Mesothelial cell of epicardium (in vitro differentiated cells): Measurements from ENCODE around the gene PTPN2. TPM values are rescaled to one million over a fixed set of nuclear protein-coding genes. Genes with fewer than 3 reads are reported as not detected.

ENCODE experiments used
- DNase-seq, 2 experiments: peaks; one replicate each; pipeline ENCODE4 v3.0.0; 2021; ENCODE audit warnings: low spot score in 2 of 2; ENCODE audit not compliant: unreplicated experiment in 2 of 2
- H3K27ac Mint-ChIP-seq: 2 replicates; pipeline ENCODE4 v1.8.0; 2021; ENCODE audit warnings: mixed read lengths
- H3K27me3 Mint-ChIP-seq: 2 replicates; pipeline ENCODE4 v1.8.0; 2021; ENCODE audit warnings: low read depth, mixed read lengths
- H3K36me3 Mint-ChIP-seq: 2 replicates; pipeline ENCODE4 v1.8.0; 2021; ENCODE audit warnings: mixed read lengths
- H3K4me1 Mint-ChIP-seq: 2 replicates; pipeline ENCODE4 v1.8.0; 2021; ENCODE audit warnings: mixed read lengths
- H3K4me3 Mint-ChIP-seq: 2 replicates; pipeline ENCODE4 v1.8.0; 2021; ENCODE audit warnings: mild to moderate bottlenecking, moderate library complexity, mixed read lengths
- H3K9me3 Mint-ChIP-seq: 2 replicates; pipeline ENCODE4 v1.8.0; 2021; ENCODE audit warnings: mixed read lengths
- CTCF ChIP-seq: fragments of 200-600 bp; sonication (generic); IDR thresholded peaks from one replicate; pipeline ENCODE4 v1.5.0; 2021; ENCODE audit warnings: antibody characterized with exemption; ENCODE audit not compliant: unreplicated experiment
- total RNA-seq: library from RNA; stranded (reverse); gene quantifications from 3 replicates; pipeline ENCODE4 v1.2.1, GENCODE V29; 2021

PTPN2 gene
- total RNA-seq, 1 donor from 2014 or later = 37.0 TPM

- DNase-seq = no peak
- Mint-ChIP-seq H3K36me3 (peaks cover 13% of the 10 kb centered on the region), H3K27me3 (no peaks in the 10 kb centered on the region), H3K4me3 (no peak overlapping the region), H3K4me1 (peaks cover 8% of the 10 kb centered on the region), H3K9me3 (no peaks in the 10 kb centered on the region), H3K27ac (no peak overlapping the region)
- no peak for TF ChIP-seq CTCF
Observed at GRCh38 chr18:12860530-12860929, 23.5 kb downstream of the PTPN2 start.

GRCh38 chr18:12858991-12859390, 25.0 kb downstream of the PTPN2 start:
- H3K4me3 Mint-ChIP-seq = no peak overlapping the region
- peaks cover 23% of the 10 kb centered on the region for H3K36me3 Mint-ChIP-seq
- no peak overlapping the region for H3K27ac Mint-ChIP-seq
- no peak for DNase-seq
- no peaks in the 10 kb centered on the region for H3K27me3 Mint-ChIP-seq
- peaks cover 8% of the 10 kb centered on the region for H3K4me1 Mint-ChIP-seq
- no peaks in the 10 kb centered on the region for H3K9me3 Mint-ChIP-seq
- no peak for TF ChIP-seq CTCF

- Mint-ChIP-seq H3K4me1 (peaks cover 8% of the 10 kb centered on the region), H3K36me3 (peaks cover 28% of the 10 kb centered on the region), H3K27ac (no peak overlapping the region), H3K4me3 (no peak overlapping the region), H3K9me3 (no peaks in the 10 kb centered on the region), H3K27me3 (no peaks in the 10 kb centered on the region)
- no peak for TF ChIP-seq CTCF
- DNase-seq = no peak
Observed at GRCh38 chr18:12857991-12858544, 26.0 kb downstream of the PTPN2 start.

GRCh38 chr18:12857215-12857905, 26.7 kb downstream of the PTPN2 start:
- no peak overlapping the region for H3K27ac Mint-ChIP-seq
- H3K27me3 Mint-ChIP-seq = no peaks in the 10 kb centered on the region
- peaks cover 30% of the 10 kb centered on the region for H3K36me3 Mint-ChIP-seq
- no peaks in the 10 kb centered on the region for H3K9me3 Mint-ChIP-seq
- H3K4me1 Mint-ChIP-seq = peaks cover under 1% of the 10 kb centered on the region
- no peak for DNase-seq
- H3K4me3 Mint-ChIP-seq = no peak overlapping the region
- TF ChIP-seq CTCF = no peak

- H3K36me3 Mint-ChIP-seq = peaks cover 30% of the 10 kb centered on the region
- H3K27me3 Mint-ChIP-seq = no peaks in the 10 kb centered on the region
- no peak for TF ChIP-seq CTCF
- H3K4me3 Mint-ChIP-seq = no peak overlapping the region
- no peak for DNase-seq
- H3K27ac Mint-ChIP-seq = no peak overlapping the region
- H3K4me1 Mint-ChIP-seq = peaks cover 4% of the 10 kb centered on the region
- H3K9me3 Mint-ChIP-seq = no peaks in the 10 kb centered on the region
Observed at GRCh38 chr18:12855916-12856315, 28.1 kb downstream of the PTPN2 start.
